Neural crest cell (in vitro differentiated cells): Measurements from ENCODE around the gene SHISA9. TPM values are rescaled to one million over a fixed set of nuclear protein-coding genes. Genes with fewer than 3 reads are reported as not detected.

Source experiments
- DNase-seq: peaks from one replicate; pipeline ENCODE4 v3.0.0; 2021; ENCODE audit warnings: low read depth, mixed read lengths, low spot score
- H3K27ac Mint-ChIP-seq: one replicate; pipeline ENCODE4 v1.8.0; 2021; ENCODE audit warnings: mild to moderate bottlenecking, mixed read lengths; ENCODE audit not compliant: unreplicated experiment
- H3K27me3 Mint-ChIP-seq: 2 replicates; pipeline ENCODE4 v1.8.0; 2021; ENCODE audit warnings: low read depth, mild to moderate bottlenecking, mixed read lengths
- H3K36me3 Mint-ChIP-seq: 2 replicates; pipeline ENCODE4 v1.8.0; 2021; ENCODE audit warnings: low read depth, mild to moderate bottlenecking, mixed read lengths
- H3K4me1 Mint-ChIP-seq: 2 replicates; pipeline ENCODE4 v1.8.0; 2021; ENCODE audit warnings: mixed read lengths
- H3K4me3 Mint-ChIP-seq: one replicate; pipeline ENCODE4 v1.8.0; 2021; ENCODE audit warnings: mild to moderate bottlenecking, mixed read lengths
- H3K9me3 Mint-ChIP-seq: 2 replicates; pipeline ENCODE4 v1.8.0; 2021; ENCODE audit warnings: mixed read lengths
- CTCF ChIP-seq: fragments of 200-600 bp; sonication (generic); conservative IDR thresholded peaks from 2 replicates; pipeline ENCODE4 v1.5.0; 2021; ENCODE audit warnings: antibody characterized with exemption, mild to moderate bottlenecking
- total RNA-seq: library from RNA; stranded (reverse); gene quantifications from 2 replicates; pipeline ENCODE4 v1.2.1, GENCODE V29; 2021

SHISA9 gene
- total RNA-seq, 1 donor from 2014 or later, result 1.3 TPM

- TF ChIP-seq CTCF, result no peak
- Mint-ChIP-seq H3K4me1 (no peaks in the 10 kb centered on the region), H3K4me3 (no peak overlapping the region), H3K9me3 (no peaks in the 10 kb centered on the region), H3K27ac (no peak overlapping the region), H3K36me3 (no peaks in the 10 kb centered on the region), H3K27me3 (peaks cover 32% of the 10 kb centered on the region)
- no peak for DNase-seq
Measured at GRCh38 chr16:12885742-12886141, 15.7 kb upstream of the SHISA9 start.

GRCh38 chr16:12891836-12892235 is 9.6 kb upstream of the SHISA9 start:
- H3K4me1 Mint-ChIP-seq, result no peaks in the 10 kb centered on the region
- H3K27me3 Mint-ChIP-seq, result peaks cover 36% of the 10 kb centered on the region
- H3K9me3 Mint-ChIP-seq, result no peaks in the 10 kb centered on the region
- no peak for DNase-seq
- H3K27ac Mint-ChIP-seq, result no peak overlapping the region
- no peak overlapping the region for H3K4me3 Mint-ChIP-seq
- H3K36me3 Mint-ChIP-seq, result no peaks in the 10 kb centered on the region
- no peak for TF ChIP-seq CTCF

- Mint-ChIP-seq H3K27ac (no peak overlapping the region), H3K9me3 (no peaks in the 10 kb centered on the region), H3K4me3 (no peak overlapping the region), H3K4me1 (no peaks in the 10 kb centered on the region), H3K27me3 (peaks cover 38% of the 10 kb centered on the region), H3K36me3 (no peaks in the 10 kb centered on the region)
- TF ChIP-seq CTCF, result no peak
- no peak for DNase-seq
Measured at GRCh38 chr16:12893050-12893750, 8.2 kb upstream of the SHISA9 start.

- DNase-seq, result peak; percentile 25
- H3K4me3 Mint-ChIP-seq, result no peak overlapping the region
- no peaks in the 10 kb centered on the region for H3K9me3 Mint-ChIP-seq
- no peaks in the 10 kb centered on the region for H3K36me3 Mint-ChIP-seq
- H3K27me3 Mint-ChIP-seq, result peaks cover 68% of the 10 kb centered on the region
- H3K4me1 Mint-ChIP-seq, result no peaks in the 10 kb centered on the region
- no peak overlapping the region for H3K27ac Mint-ChIP-seq
- peak; percentile 71 for TF ChIP-seq CTCF
Measured at GRCh38 chr16:12896562-12896961, 4.8 kb upstream of the SHISA9 start.

GRCh38 chr16:12898551-12898950 is 2.8 kb upstream of the SHISA9 start:
- no peaks in the 10 kb centered on the region for H3K9me3 Mint-ChIP-seq
- TF ChIP-seq CTCF, result peak; percentile 29
- H3K36me3 Mint-ChIP-seq, result no peaks in the 10 kb centered on the region
- peaks cover 77% of the 10 kb centered on the region for H3K27me3 Mint-ChIP-seq
- H3K27ac Mint-ChIP-seq, result no peak overlapping the region
- no peak for DNase-seq
- no peak overlapping the region for H3K4me3 Mint-ChIP-seq
- no peaks in the 10 kb centered on the region for H3K4me1 Mint-ChIP-seq
